ENCODE data around the gene DYNLL2.
"Not testable (repeated sequence)": the region's sequence is repeated elsewhere in the genome, so short reads cannot be mapped to it uniquely, and the experiment has no call there.

Gene DYNLL2

DNA sequence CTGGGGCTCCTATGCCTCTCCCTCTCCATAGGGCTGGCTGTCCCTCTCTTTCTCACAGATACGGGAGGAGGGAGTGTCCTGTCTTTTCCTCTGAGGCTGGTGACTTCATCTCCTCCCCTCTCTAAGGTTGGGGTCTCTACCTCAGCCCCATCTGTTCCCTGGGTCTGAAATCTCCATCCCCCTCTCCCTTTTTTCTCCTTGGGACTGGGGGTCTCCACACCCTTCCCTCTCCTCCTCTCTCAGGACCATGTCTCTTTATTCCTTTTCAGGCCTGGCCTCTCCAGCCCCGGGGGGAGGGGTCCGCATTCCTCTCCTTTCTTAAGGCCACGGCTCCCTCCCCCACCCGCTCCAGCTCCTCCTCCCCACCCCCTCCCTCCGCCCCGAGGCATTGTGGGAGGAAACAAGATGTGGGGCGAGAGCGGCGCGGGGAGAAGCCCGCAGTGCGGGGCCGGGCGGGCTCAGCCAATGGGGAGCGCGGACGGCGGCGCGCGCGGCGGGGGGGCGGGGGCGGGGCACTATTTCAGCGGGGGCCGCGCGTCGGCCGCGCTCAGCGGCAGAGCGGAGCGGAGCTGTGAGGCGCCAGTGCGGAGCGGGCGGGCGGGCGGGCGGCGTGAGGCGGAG is at the start of gene DYNLL2:
Gene DYNLL2, plus strand, starts transcription at position 550 of the 621 bp plus-strand sequence. CDS start 3,672 bp downstream, outside the sequence.
- DNase-seq (ENCODE audit: low spot score) = peak; percentile 90

DNA sequence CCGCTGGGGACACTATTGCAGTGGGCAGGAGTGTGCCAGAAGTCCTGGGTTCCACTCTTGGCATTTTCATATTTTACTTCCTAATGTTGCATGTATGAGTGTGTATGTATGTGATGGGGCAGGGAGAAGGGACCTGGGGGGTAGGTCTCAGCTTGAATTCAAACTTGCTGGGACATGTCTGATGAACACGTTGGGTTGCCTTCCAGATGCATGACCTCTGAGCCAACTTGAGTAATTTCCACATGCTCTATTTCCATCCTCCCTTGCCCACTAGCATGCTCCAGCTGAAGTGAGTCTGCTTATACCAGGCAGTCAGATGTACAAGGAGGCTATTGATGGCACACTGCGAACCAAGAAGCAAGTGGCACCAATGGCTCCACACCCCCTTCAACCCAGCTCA is 43.2 kb upstream of the DYNLL2 start:
- DNase-seq (ENCODE audit: low spot score) = no peak

DNA sequence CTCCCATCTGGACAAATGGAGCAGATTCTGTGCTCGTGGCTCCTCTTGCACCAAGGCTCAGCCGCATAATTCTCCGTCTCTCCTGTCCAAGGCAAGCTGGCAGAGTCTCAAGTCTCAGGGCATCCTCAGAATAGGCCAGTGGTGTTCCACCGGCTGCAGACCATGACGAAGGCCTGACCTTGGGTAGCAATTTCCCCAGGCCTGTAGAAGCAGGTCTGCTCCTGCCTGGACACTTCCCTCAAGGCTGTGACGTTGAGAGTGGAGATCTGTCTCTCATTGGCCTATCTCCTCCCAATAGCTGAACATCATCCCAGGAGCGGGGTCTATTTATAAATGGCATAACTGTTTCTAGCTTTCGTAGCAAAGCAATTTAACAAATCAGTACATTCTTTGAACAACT is 42.8 kb upstream of the DYNLL2 start:
- no peak for DNase-seq (ENCODE audit: low spot score)

DNA sequence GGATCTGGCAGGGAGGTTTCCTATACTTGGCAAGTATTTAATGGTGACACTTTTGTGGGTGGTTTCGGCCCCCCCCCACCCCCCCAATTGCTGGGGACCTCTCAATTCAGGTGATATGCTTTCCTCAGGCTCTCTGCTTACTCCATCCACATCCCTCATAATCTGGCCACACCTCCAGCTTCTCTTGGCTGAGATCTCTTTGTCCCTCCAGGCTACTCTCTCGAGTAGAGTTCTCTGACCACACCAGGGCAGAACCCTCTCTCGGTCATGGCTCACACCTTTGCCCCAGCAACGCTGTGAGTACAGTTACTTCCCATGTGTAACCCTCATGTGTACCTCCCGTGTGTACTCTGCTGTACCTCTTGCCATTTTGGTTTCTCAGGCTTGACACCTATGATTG is 42.1 kb upstream of the DYNLL2 start:
- DNase-seq (ENCODE audit: low spot score) = no peak

DNA sequence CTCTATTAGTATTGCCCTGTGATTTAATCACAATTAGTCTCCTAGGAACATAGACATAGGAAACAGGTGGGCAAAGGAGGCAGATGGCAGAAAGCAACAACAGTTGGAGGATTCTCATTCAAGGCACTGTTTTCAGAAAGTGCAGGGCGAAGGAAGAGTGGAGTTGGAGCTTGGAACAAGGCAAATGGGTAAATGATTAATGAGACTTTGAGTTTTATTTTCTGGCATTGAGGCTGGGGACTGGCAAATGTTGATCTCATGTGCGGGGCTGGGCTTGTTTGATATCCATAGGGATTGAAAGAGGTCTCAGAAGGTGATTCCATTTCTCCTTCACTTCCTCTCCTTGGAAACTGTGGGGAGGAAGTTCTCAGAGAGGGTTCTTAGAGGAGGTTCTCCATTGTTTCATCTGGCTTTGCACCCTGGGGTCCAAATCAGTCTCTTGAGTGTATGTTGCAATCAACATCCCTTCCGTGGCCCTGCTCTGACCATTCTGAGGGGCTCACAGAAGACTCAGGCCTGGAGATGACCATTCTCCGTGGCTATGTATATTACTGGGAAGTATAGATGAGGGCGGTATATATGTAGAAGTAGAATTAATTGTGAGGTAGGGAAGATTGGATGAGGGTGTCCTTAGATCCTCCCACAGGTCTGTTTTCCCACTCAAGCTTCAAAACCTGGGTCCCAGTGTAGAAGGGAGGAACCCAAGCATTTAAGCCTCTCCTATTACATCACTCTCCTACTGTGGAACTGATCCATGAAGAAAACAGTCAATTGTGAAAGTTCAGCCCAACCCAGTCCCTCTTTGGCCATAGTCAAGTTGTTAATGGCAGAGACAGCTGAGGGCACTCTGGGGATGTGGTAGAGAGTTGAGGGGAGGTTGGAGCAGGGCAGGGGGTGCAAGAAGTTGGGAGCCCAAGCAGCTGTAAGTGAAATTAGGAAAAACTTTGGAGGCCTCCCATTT is 39.7 kb upstream of the DYNLL2 start:
- no peak for DNase-seq (ENCODE audit: low spot score)

DNA sequence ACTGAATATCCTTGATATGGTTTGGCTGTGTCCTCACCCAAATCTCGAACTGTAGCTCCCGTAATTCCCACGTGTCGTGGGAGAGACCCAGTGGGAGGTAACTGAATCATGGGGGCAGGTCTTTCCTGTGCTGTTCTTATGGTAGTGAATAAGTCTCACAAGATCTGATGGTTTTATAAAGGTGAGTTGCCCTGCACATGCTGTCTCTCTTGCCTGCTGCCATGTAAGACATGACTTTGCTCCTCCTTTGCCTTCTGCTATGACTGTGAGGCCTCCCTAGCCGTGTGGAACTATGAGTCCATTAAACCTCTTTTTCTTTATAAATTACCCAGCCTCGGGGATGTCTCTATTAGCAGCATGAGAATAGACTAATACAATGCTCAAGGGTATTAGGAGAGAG is 39.0 kb upstream of the DYNLL2 start:
- DNase-seq (ENCODE audit: low spot score) = not testable (repeated sequence)

DNA sequence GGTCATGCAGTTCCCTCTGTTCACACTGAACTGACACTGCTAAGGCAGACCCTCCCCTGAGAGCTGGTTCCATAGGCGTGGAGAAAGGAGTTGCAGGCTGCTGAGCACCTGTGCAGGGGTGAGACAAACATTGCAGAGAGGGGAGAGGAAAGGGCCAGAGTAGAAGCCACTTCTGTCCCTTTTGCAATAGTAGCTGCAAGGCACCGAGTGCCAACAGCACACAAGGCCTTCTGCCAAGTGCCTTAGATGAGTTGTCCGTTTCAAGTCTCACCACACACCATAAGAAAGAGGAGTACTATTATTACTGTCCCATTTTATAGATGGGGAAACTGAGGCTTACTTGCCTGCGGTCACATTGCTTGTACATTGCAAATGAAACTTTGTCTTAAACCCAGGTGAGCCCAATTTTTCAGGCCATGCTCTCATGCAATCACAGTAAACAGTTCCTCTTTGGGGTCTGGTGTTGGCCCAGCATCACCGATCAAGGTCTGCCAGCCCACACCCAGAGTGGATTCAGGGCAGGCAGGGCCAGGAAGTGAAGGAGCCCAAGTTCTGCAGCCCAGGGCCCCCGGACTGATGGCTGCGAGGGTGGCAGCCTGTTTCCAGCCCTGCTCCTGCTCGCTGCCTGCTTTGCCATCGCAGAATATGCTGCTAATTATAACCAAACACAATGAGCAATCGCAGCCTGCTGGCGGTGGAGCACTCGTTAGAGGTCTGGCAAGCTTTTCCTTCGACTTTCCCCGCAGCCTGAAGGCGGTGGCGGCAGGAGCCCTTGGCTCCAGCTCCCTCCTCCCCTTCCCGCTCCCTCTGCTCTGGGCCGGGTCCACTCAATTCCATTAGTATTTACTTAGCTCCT is 36.8 kb upstream of the DYNLL2 start:
- DNase-seq (ENCODE audit: low spot score) = no peak

DNA sequence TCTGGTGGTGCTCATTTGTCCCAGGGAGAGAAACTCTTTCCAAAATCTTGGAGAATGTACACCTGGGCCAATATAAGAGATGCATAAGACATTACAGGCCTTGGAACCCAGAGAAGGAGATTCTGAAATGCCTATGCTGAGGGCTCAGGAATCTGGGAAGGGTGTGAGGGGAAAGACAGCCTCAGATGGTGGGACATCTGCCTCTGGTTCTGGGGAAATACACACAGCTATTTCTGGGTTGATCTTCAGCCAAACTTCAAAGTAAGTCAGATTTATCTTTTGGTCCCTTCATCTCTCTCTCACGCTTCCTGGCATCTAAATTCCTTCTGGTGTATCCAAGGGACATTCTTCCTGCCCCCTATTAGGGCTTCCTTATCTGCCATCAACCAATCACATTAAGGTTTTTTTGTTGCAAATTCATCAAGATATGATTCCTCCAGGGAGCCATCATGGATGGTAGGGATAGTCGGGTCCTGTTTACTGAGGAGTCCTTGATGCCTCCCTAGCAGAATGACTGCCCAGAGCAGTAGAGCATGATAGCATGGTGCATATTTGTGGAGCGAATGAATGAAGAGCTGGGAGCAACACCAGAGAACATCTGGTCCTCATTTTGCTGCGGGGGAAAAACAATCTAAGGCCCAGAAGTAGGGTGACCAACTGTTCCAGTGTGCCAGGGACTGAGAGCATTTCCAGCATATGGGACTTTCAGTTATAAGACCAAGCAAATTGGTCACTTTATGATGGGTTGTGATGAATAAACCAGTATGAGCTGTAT is 35.7 kb upstream of the DYNLL2 start:
- DNase-seq (ENCODE audit: low spot score) = no peak

DNA sequence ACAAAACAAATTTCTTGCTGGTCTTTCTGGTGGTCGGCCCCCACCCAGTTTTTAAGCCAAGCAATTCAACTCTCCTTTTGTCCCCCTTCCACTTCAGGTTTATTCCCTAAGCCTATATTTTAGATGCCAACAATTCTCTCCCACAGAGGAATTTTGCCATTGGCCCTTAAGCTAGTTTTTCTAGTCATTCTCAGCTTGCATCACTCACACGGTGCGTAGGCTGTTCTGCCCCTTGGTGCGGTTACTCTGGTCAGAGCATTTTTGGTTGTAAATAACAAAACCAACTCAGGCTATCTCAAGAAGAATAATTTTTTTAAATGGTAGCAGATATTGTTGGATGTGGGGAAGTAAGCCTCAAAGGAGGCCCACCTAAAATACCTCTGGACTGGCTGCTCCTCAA is 33.7 kb upstream of the DYNLL2 start:
- no peak for DNase-seq (ENCODE audit: low spot score)

DNA sequence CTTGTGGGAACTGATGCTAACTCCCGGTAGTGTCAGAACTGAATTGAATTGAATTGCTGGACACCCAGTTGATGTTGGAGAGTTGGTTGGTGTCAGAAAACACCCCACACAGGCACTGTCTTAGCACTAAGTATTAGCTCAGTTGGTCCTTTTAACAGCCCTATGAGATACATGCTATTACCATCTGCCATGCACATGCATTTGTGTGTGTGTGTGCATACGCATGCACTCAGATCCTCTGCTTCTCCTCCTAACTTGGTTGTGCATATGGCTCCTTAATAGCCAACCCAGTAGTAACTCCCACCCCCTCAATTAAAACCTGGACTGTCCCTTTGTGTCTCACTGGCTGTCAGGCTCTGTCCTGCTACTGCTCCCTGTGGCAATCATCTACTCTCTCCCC is 32.3 kb upstream of the DYNLL2 start:
- no peak for DNase-seq (ENCODE audit: low spot score)

DNA sequence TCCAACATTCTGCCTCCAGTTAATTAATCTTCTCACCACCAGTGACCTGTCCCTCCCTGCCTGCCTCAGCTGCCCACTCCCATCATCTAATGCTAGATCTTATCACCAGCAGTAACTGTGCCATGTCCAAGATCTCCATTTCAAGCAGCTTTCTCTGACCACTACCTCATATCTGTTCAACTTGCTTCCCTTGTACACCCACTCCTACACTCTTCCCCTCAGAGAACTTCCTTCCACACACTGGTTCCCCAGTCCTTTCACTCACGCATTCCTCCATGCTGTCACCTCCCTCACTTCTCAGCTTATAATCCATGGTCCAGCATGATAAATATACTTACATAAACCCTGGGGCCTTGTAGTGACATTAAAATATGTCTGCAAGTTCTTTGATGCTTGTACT is 31.8 kb upstream of the DYNLL2 start:
- no peak for DNase-seq (ENCODE audit: low spot score)

DNA sequence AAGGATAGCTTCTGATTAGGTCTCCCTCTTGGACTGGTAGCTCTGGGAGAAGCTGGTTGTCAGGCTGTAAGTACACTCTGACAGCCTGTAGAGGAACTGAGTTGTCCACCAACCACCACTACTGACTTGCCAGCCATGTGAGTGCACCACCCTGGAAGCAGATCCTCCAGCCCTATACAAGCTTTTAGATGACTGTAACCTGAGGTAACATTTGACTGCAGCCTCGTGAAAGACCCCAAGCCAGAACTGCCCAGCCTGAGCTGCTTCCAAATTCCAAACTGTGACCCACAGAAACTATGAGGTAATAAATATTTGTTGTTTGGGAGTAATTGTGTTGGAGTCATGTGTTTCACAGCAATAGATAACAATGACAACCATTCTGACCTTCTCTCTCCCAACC is 30.8 kb upstream of the DYNLL2 start:
- DNase-seq (ENCODE audit: low spot score) = no peak

DNA sequence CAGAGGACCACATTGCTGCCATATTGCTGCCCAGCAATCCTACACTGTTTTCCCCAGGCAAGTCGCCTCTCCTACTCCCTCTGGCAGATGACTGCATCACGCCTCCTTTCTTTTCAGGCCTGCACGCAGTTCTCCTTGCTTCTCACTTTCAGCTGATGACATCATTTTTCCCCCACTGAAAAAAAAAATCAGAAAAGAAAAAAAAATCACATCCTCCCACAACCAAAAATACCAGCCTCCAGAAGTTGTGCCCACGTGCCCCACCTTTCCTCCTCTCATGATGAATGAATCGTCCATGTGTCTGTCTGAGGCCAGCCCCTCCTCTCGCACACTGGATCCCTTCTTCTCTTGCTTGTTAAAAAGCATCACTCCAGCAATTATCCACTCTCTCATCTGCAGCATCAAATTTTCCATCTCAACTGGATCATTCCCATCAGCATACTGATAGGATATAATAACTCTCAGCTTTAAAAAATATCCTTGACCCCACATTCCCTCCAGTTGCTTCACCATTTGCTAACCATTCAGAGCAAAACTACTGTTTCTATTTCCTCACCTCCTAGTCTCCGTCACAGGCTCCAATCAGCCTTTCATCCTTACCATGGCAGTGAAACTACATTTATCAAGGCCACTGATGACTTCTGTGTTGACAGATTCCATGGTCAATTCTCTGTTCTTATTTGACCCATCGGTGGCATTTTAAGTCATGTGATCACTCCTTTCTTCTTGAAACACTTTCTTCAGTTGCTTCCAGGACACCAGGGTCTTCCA is 30.1 kb upstream of the DYNLL2 start:
- no peak for DNase-seq (ENCODE audit: low spot score)

DNA sequence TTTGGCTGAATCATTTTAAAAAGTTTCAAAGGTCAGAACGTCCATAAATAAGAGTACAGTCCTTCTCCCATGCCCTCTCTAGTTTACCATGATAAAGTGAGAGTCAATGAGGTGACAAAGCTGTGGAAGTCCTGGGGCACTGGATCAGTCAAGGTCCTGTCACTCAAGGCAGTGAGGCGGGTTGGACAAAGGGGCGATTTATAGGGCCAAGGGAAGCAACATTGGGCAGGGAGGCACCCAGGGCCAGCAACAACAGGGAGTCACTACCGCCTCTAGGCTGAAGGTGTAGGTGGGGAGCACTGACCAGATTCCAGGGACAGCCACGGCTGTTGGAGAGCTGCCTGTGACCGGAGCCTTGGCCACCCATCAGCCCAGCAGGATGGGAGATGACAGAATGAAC is 28.6 kb upstream of the DYNLL2 start:
- no peak for DNase-seq (ENCODE audit: low spot score)

DNA sequence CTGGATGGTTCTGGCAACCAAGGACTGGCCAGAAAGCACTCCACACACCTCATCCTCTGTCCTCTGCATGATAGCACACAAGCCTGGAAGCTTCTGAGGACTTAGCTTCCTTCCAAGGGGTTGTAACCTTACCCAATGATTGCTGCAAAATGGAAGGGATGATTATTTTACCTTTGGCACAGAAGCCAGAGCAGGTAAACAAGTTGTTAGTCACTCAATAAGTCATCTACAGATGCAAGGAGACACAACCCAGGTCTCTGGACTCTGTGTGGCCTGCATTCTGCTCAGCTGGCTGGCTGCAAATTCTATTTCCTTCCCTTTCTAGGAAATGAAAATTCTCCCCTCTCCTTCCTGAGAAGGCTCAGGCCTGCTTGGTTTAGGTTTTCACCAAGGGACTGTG is 26.7 kb upstream of the DYNLL2 start:
- no peak for DNase-seq (ENCODE audit: low spot score)

DNA sequence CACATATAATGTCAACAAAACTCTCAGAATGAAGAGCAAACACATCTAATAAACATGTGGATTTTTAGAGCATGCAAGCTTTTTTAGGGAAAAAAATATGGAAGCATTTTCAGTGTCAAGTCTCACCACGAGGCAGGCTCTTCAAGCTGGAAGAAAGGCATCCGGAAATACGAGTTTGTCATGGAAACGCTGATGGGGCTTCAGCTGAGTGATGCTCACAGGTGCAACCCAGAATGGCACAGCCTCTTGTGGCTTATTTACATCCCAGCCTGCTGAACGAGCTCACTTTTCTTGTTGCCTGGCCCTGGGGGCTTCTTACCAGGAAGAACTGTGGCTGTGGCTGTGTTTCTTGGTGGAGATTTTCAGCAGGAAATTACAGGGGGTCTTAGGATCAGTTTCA is 24.1 kb upstream of the DYNLL2 start:
- DNase-seq (ENCODE audit: low spot score) = no peak

DNA sequence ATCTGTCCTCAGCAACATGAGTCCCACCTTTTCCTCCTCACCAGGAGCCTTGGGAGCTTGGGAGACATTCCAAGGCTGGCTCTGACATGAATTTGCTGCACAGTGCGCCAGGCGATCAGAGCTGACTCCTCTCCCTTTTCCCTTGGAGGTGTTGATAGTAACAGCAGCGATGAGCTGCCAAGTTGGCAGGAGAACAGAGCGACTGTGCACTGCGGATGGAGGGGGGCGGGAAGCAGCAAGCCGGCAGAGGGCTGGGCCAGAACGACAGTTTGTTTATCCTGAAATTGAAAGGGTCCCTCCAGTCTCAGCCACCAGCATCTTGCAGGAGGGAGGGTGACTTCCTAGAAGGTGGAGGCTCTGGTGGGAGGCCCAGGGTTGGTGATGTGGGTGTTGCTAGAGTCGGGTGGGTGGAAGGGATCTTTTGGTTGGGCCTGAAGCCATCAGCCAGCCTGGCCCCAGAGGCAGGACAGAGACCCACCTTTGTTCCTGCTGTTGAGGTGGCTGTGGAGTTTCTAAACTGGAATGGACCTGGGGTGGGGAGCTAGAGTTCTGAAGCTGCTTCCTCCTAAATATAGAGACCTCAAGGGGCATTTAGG is 22.5 kb upstream of the DYNLL2 start:
- no peak for DNase-seq (ENCODE audit: low spot score)

DNA sequence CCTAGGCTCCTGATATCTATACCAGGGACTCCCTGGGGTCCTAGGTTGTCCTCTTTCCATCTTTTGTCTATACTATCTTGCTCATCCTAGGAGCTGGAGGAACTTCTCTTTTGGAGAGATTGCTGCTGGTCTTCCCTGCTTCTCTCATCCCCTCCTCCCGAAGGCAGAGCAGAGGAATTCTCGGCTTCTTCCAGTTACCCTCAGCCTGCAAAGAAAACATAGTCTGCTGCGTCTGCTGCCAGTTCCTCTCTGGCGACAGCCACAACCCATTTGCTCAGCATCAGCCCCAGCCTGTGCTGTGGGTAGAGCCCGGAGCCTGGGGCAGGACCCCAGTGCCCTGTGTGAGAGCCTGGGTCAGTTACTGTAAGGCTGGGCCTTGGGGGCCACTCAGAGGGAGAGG is 21.5 kb upstream of the DYNLL2 start:
- no peak for DNase-seq (ENCODE audit: low spot score)

DNA sequence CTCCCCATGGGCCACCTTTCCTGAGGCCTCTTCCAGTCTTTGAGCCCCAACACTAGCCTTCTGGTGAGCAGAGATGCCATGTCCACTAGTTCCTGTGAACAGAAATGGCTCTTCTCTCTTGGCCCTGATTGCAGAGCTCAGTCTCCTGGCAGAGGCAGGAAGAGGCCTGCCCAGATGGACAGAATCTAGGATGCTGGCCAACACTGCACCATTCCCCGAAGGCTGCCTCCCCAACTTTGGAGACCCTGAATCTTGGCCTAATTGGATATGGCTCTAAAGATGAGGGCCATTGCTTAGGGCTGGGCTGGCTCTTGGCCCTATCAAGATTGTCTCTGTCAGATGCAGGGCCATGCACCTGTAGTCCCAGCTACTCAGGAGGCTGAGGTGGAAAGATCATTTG is 18.0 kb upstream of the DYNLL2 start:
- DNase-seq (ENCODE audit: low spot score) = no peak

DNA sequence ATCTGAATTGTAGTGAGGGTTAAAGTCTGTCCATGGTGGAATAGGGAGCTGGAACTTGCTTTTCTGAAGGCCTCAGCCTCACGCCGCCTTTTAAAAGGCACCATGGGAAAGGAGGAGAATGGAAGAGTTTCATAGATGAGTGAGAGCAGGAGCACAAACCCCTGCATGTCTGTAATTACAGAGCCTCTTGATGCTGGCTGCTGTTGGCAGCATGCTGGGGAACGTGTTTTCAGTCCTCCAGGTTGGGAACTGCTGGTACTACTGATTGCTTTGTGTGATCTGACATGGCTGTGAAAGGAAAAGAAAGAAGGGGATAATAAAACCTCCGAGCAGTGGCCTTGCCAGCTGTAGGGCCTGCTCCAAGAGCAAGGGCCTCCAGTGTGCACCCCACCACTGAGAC is 16.8 kb upstream of the DYNLL2 start:
- no peak for DNase-seq (ENCODE audit: low spot score)

DNA sequence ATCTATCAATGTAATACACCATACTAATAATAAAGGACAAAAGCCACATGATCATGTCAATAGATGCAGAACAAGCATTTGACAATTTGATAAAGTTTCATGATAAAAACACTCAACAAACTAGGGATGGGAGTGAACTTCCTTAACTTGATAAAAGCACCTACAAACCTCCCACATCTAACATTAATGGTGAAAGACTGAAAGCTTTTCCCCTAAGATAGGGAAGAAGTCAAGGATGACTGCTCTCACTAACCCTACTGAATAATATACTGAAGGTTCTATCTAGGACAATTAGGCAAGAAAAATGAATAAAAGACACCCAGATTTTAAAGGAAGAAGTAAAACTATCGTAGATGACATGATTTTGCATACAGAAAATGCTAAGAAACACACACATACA is 10.4 kb upstream of the DYNLL2 start:
- no peak for DNase-seq (ENCODE audit: low spot score)

All from CD4-positive, alpha-beta T cell treated with Interleukin-15 for 4 hours (primary cell).